ENCODE results near the gene TOX2.

TOX2 gene

GRCh38 chr20:44002861-44003260, 88.2 kb downstream of the TOX2 start:
- Mint-ChIP-seq H3K27ac (no peak overlapping the region), H3K4me3 (no peak overlapping the region), H3K36me3 (ENCODE audit: low read depth) (no peaks in the 10 kb centered on the region), H3K27me3 (ENCODE audit: low read depth, poor library complexity) (peaks cover 25% of the 10 kb centered on the region), H3K4me1 (no peaks in the 10 kb centered on the region), H3K9me3 (no peaks in the 10 kb centered on the region)
- DNase-seq: no peak
- TF ChIP-seq CTCF (IDR thresholded peaks at IDR 0.05): no peak

GRCh38 chr20:44003609-44004008, 89.0 kb downstream of the TOX2 start:
- no peaks in the 10 kb centered on the region for H3K9me3 Mint-ChIP-seq
- peaks cover 21% of the 10 kb centered on the region for H3K27me3 Mint-ChIP-seq (ENCODE audit: low read depth, poor library complexity)
- no peak for DNase-seq
- no peak for TF ChIP-seq CTCF (IDR thresholded peaks at IDR 0.05)
- H3K36me3 Mint-ChIP-seq (ENCODE audit: low read depth): no peaks in the 10 kb centered on the region
- H3K4me1 Mint-ChIP-seq: no peaks in the 10 kb centered on the region
- no peak overlapping the region for H3K4me3 Mint-ChIP-seq
- H3K27ac Mint-ChIP-seq: no peak overlapping the region

- Mint-ChIP-seq H3K9me3 (no peaks in the 10 kb centered on the region), H3K4me1 (peaks cover 4% of the 10 kb centered on the region), H3K27ac (no peak overlapping the region), H3K27me3 (ENCODE audit: low read depth, poor library complexity) (peaks cover 21% of the 10 kb centered on the region), H3K36me3 (ENCODE audit: low read depth) (no peaks in the 10 kb centered on the region), H3K4me3 (no peak overlapping the region)
- no peak for DNase-seq
- no peak for TF ChIP-seq CTCF (IDR thresholded peaks at IDR 0.05)
Observed at GRCh38 chr20:44004306-44004915, 89.8 kb downstream of the TOX2 start.

- TF ChIP-seq CTCF (IDR thresholded peaks at IDR 0.05): no peak
- no peak for DNase-seq
- Mint-ChIP-seq H3K27me3 (ENCODE audit: low read depth, poor library complexity) (peaks cover 15% of the 10 kb centered on the region), H3K36me3 (ENCODE audit: low read depth) (no peaks in the 10 kb centered on the region), H3K27ac (no peak overlapping the region), H3K9me3 (no peaks in the 10 kb centered on the region), H3K4me3 (no peak overlapping the region), H3K4me1 (peaks cover 9% of the 10 kb centered on the region)
Observed at GRCh38 chr20:44005661-44006060, 91.0 kb downstream of the TOX2 start.

GRCh38 chr20:44006126-44006525, 91.5 kb downstream of the TOX2 start:
- Mint-ChIP-seq H3K36me3 (ENCODE audit: low read depth) (no peaks in the 10 kb centered on the region), H3K4me3 (no peak overlapping the region), H3K4me1 (peaks cover 9% of the 10 kb centered on the region), H3K27ac (no peak overlapping the region), H3K9me3 (no peaks in the 10 kb centered on the region), H3K27me3 (ENCODE audit: low read depth, poor library complexity) (peaks cover 15% of the 10 kb centered on the region)
- TF ChIP-seq CTCF (IDR thresholded peaks at IDR 0.05): no peak
- DNase-seq: no peak

- peak overlapping the region; percentile 66 for H3K27ac Mint-ChIP-seq
- H3K36me3 Mint-ChIP-seq (ENCODE audit: low read depth): no peaks in the 10 kb centered on the region
- TF ChIP-seq CTCF (IDR thresholded peaks at IDR 0.05): no peak
- H3K27me3 Mint-ChIP-seq (ENCODE audit: low read depth, poor library complexity): peaks cover 19% of the 10 kb centered on the region
- H3K9me3 Mint-ChIP-seq: no peaks in the 10 kb centered on the region
- H3K4me1 Mint-ChIP-seq: peaks cover 9% of the 10 kb centered on the region
- no peak overlapping the region for H3K4me3 Mint-ChIP-seq
- no peak for DNase-seq
Observed at GRCh38 chr20:44006578-44006977, 91.9 kb downstream of the TOX2 start.
